CD14-positive monocyte (primary cell): ENCODE data around the gene UBA1. TPM values are rescaled to one million over a fixed set of nuclear protein-coding genes. Genes with fewer than 3 reads are reported as not detected.

Experiments used
- DNase-seq, 3 donors: peaks; one replicate each; pipeline ENCODE4 v3.0.0-alpha.2; 2011 to 2022
- H2AFZ ChIP-seq: 2 replicates; pipeline ENCODE4 v1.6.0; 2012; ENCODE audit warnings: mild to moderate bottlenecking, low read depth, low read length, inconsistent platforms; ENCODE audit not compliant: insufficient read depth, poor library complexity, severe bottlenecking
- H3K27ac ChIP-seq, 2 donors: 1 replicate in 1 of 2; 2 replicates in 1 of 2; pipeline ENCODE4 v1.5.1; 2012 to 2013; ENCODE audit warnings: low read length in 2 of 2, control low read depth in 1 of 2, inconsistent platforms in 1 of 2, low read depth in 1 of 2, mild to moderate bottlenecking in 1 of 2
- H3K27me3 ChIP-seq, 2 donors: one replicate each; pipeline versions ENCODE4 v1.6.0 to v1.6.1; 2011 to 2013; ENCODE audit warnings: low read length in 2 of 2; ENCODE audit not compliant: control insufficient read depth in 2 of 2, insufficient read depth in 2 of 2
- H3K36me3 ChIP-seq, 2 donors: replicated peaks in 1 of 2; 1 replicate in 1 of 2; 2 replicates in 1 of 2; pipeline versions ENCODE4 v1.5.1 to v1.6.1; 2012 to 2013; ENCODE audit warnings: low read length in 2 of 2, control low read depth in 1 of 2, inconsistent platforms in 1 of 2, mild to moderate bottlenecking in 1 of 2; ENCODE audit not compliant: insufficient read depth in 2 of 2, control insufficient read depth in 1 of 2
- H3K4me1 ChIP-seq, 2 donors: 1 replicate in 1 of 2; 2 replicates in 1 of 2; pipeline versions ENCODE4 v1.5.1 to v1.6.1; 2012 to 2013; ENCODE audit warnings: low read length in 2 of 2, control low read depth in 1 of 2, inconsistent platforms in 1 of 2, mild to moderate bottlenecking in 1 of 2, moderate library complexity in 1 of 2; ENCODE audit not compliant: insufficient read depth in 2 of 2, control insufficient read depth in 1 of 2
- H3K4me2 ChIP-seq: replicated peaks from 2 replicates; pipeline ENCODE3; 2012; ENCODE audit warnings: low read length, moderate library complexity, mild to moderate bottlenecking; ENCODE audit not compliant: poor library complexity, severe bottlenecking; ENCODE audit errors: extremely low read depth
- H3K4me3 ChIP-seq, 3 experiments: fragments of 200-600 bp in 1 of 3; sonication (generic) in 1 of 3; replicated peaks in 1 of 3; 1 replicate in 2 of 3; 2 replicates in 1 of 3; pipeline ENCODE4 v1.5.1; 2011 to 2013; ENCODE audit warnings: low read length in 3 of 3, mild to moderate bottlenecking in 3 of 3, control low read depth in 2 of 3, low read depth in 2 of 3, inconsistent platforms in 1 of 3, moderate library complexity in 1 of 3
- H3K79me2 ChIP-seq: 2 replicates; pipeline ENCODE4 v1.6.0; 2012; ENCODE audit warnings: mild to moderate bottlenecking, control low read depth, inconsistent platforms, low read length, moderate library complexity; ENCODE audit not compliant: insufficient read depth
- H3K9ac ChIP-seq: 2 replicates; pipeline ENCODE4 v1.6.0; 2017; ENCODE audit warnings: low read length, mild to moderate bottlenecking; ENCODE audit not compliant: insufficient read depth, poor library complexity, severe bottlenecking
- H3K9me3 ChIP-seq, 2 donors: replicated peaks in 1 of 2; 1 replicate in 1 of 2; 2 replicates in 1 of 2; pipeline versions ENCODE4 v1.5.1 to v1.6.1; 2012 to 2013; ENCODE audit warnings: low read length in 2 of 2, control low read depth in 1 of 2; ENCODE audit not compliant: control insufficient read depth in 1 of 2, insufficient read depth in 1 of 2
- H4K20me1 ChIP-seq: 2 replicates; pipeline ENCODE4 v1.6.0; 2012; ENCODE audit warnings: mild to moderate bottlenecking, low read length, control low read depth, moderate library complexity; ENCODE audit not compliant: insufficient read depth
- H3K27ac Mint-ChIP-seq, 7 donors: one replicate each; pipeline ENCODE4 v1.8.0; 2020; ENCODE audit warnings: mild to moderate bottlenecking in 7 of 7, mixed read lengths in 7 of 7, moderate library complexity in 6 of 7, inconsistent platforms in 2 of 7
- H3K27me3 Mint-ChIP-seq, 3 donors: one replicate each; pipeline ENCODE4 v1.8.0; 2021 to 2022; ENCODE audit warnings: low read depth in 3 of 3, mild to moderate bottlenecking in 3 of 3, mixed read lengths in 3 of 3, moderate library complexity in 3 of 3, inconsistent platforms in 1 of 3
- H3K36me3 Mint-ChIP-seq, 2 donors: one replicate each; pipeline ENCODE4 v1.8.0; 2020; ENCODE audit warnings: mixed read lengths in 2 of 2, inconsistent platforms in 1 of 2, mild to moderate bottlenecking in 1 of 2
- H3K4me1 Mint-ChIP-seq: one replicate; pipeline ENCODE4 v1.8.0; 2020; ENCODE audit warnings: mild to moderate bottlenecking, mixed read lengths
- H3K4me3 Mint-ChIP-seq, 2 donors: one replicate each; pipeline ENCODE4 v1.8.0; 2020; ENCODE audit warnings: mild to moderate bottlenecking in 2 of 2, mixed read lengths in 2 of 2, moderate library complexity in 1 of 2
- H3K9me3 Mint-ChIP-seq, 7 donors: one replicate each; pipeline ENCODE4 v1.8.0; 2020 to 2022; ENCODE audit warnings: mixed read lengths in 7 of 7, mild to moderate bottlenecking in 6 of 7, moderate library complexity in 6 of 7, inconsistent platforms in 2 of 7
- WGBS: methylation state at CpG from one replicate; pipeline ENCODE4 v1.1.5; 2013; ENCODE audit warnings: missing lambda C conversion rate; ENCODE audit not compliant: insufficient coverage; 5-methylcytosine and 5-hydroxymethylcytosine counted together
- intact Hi-C, 2 donors: fragments of 100-400 bp; cut with micrococcal nuclease; formaldehyde crosslinking; loops; one replicate each; pipeline versions ENCODE4 v1.15.0 to v1.15.1; 2023
- polyA plus RNA-seq, 3 donors: library from polyadenylated mRNA; depleted of rRNA in 1 of 3; unstranded in 2 of 3; stranded (reverse) in 1 of 3; fragments of 300-500 nt in 2 of 3; fragments of >200 nt in 1 of 3; fragmentation: Illumina TruSeq in 2 of 3; gene quantifications; 1 replicate in 2 of 3; 2 replicates in 1 of 3; pipeline ENCODE4 v1.2.3, GENCODE V29; 2012 to 2021
- TF ChIP-seq, protein P1 (sequence below): fragments of 200-600 bp; IDR thresholded peaks from one replicate; pipeline ENCODE4 v1.8.0; 2022; ENCODE audit warnings: antibody characterized with exemption, mild to moderate bottlenecking

UBA1 gene
- polyA plus RNA-seq, 3 donors: 125 to 157 (median 150) TPM

DNA sequence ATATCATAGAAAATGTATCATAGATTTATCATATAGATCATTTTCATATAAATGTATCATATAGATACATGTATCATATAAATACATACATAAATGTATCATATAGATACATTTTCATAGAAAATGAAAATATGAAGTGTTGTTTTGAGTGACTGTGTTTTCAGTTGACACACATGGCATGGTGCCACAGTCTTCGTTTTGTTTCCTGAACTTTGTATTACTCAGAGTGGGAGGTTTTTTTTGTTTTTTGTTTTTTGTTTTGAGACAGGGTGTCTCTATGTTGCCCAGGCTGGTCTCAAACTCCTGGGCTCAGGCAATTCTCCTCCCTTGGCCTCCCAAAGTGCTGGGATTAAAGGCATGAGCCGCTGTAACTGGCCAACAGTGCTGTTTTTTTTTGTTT, 44.7 kb upstream of the UBA1 start:
- WGBS: no CpG with 5 or more reads among the region's 2 CpGs
- H3K9me3 Mint-ChIP-seq: peaks cover 0 to 25% (median 15%) of the 10 kb centered on the region in 7 donors
- Histone ChIP-seq H3K4me3 (no peak overlapping the region), H3K27ac (no peak overlapping the region), H3K4me1 (peaks cover 16 to 21% of the 10 kb centered on the region in 2 donors), H3K79me2 (peaks cover 86% of the 10 kb centered on the region), H3K9ac (no peak overlapping the region), H4K20me1 (peaks cover 45% of the 10 kb centered on the region), H2AFZ (no peak overlapping the region), H3K9me3 (no peaks in the 10 kb centered on the region), H3K36me3 (peaks cover 5 to 33% of the 10 kb centered on the region in 2 donors), H3K27me3 (no peaks in the 10 kb centered on the region), H3K4me2 (no peak overlapping the region)
- intact Hi-C loops: no loop called here
- no peak overlapping the region for H3K27ac Mint-ChIP-seq
- TF ChIP-seq, protein P1, sequence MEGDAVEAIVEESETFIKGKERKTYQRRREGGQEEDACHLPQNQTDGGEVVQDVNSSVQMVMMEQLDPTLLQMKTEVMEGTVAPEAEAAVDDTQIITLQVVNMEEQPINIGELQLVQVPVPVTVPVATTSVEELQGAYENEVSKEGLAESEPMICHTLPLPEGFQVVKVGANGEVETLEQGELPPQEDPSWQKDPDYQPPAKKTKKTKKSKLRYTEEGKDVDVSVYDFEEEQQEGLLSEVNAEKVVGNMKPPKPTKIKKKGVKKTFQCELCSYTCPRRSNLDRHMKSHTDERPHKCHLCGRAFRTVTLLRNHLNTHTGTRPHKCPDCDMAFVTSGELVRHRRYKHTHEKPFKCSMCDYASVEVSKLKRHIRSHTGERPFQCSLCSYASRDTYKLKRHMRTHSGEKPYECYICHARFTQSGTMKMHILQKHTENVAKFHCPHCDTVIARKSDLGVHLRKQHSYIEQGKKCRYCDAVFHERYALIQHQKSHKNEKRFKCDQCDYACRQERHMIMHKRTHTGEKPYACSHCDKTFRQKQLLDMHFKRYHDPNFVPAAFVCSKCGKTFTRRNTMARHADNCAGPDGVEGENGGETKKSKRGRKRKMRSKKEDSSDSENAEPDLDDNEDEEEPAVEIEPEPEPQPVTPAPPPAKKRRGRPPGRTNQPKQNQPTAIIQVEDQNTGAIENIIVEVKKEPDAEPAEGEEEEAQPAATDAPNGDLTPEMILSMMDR: no peak
- peaks cover 19% of the 10 kb centered on the region for H3K4me1 Mint-ChIP-seq
- no peak for DNase-seq
- H3K4me3 Mint-ChIP-seq: no peak overlapping the region
- peaks cover 2 to 26% of the 10 kb centered on the region in 2 donors for H3K36me3 Mint-ChIP-seq
- peaks cover 0 to 17% (median 0%) of the 10 kb centered on the region in 3 donors for H3K27me3 Mint-ChIP-seq

DNA sequence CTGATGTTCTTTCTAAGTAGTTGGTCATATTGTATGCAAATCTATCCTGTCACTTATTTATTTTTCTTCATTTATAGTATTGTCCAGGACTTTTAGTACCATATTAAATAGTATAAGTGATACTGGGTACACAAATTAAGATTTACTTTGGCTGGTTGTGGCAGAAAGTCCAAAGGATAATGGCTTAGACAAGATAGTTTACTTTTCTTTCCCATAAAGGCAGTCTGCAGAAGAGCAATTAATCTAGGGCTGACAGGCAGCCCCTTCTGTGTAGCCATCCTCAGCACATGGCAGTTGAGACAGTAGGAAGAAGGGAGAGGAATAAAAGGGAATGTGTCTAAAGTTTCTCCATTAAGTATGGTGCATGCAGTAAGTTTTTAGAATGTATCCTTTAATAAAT, 42.2 kb upstream of the UBA1 start:
- Histone ChIP-seq H3K4me3 (no peak overlapping the region), H3K36me3 (peaks cover 8 to 45% of the 10 kb centered on the region in 2 donors), H2AFZ (no peak overlapping the region), H3K9me3 (no peaks in the 10 kb centered on the region), H3K9ac (no peak overlapping the region), H3K27me3 (no peaks in the 10 kb centered on the region), H4K20me1 (peaks cover 48% of the 10 kb centered on the region), H3K4me2 (no peak overlapping the region), H3K27ac (no peak overlapping the region), H3K79me2 (peaks cover 93% of the 10 kb centered on the region), H3K4me1 (peaks cover 7 to 11% of the 10 kb centered on the region in 2 donors)
- peaks cover 11% of the 10 kb centered on the region for H3K4me1 Mint-ChIP-seq
- DNase-seq: no peak
- peaks cover 5 to 39% of the 10 kb centered on the region in 2 donors for H3K36me3 Mint-ChIP-seq
- no peak overlapping the region for H3K27ac Mint-ChIP-seq
- intact Hi-C loops: no loop called here
- TF ChIP-seq, protein P1: no peak
- H3K27me3 Mint-ChIP-seq: peaks cover 0 to 15% (median 0%) of the 10 kb centered on the region in 3 donors
- peaks cover 0 to 17% (median 1%) of the 10 kb centered on the region in 7 donors for H3K9me3 Mint-ChIP-seq
- H3K4me3 Mint-ChIP-seq: no peak overlapping the region
